MCF 10A (cell line): ENCODE measurements around the gene C9orf153. TPM values are rescaled to one million over a fixed set of nuclear protein-coding genes. Genes with fewer than 3 reads are reported as not detected.
A peak's percentile ranks its signal among the peaks of the same experiment; 100 is the strongest.

ENCODE experiments used
- BruUV-seq: library from RNA; stranded (reverse); fragments of 400-500 nt; replicated peaks from 2 replicates; lab custom pipeline; 2021; lab: Mats Ljungman, UMichigan
- CTCF ChIA-PET: fragments of 300-600 bp; sonication (Branson Sonifier 250); formaldehyde crosslinking; extraction: SDS; loops from one replicate; lab custom pipeline; 2021; ENCODE audit warnings: antibody characterized with exemption, inconsistent platforms; lab: Yijun Ruan, JAX
- POLR2A ChIA-PET: fragments of 300-600, 350-650 bp; sonication (Branson Sonifier 250); formaldehyde crosslinking; extraction: SDS; loops from one replicate; lab custom pipeline; 2020; ENCODE audit warnings: antibody characterized with exemption, inconsistent platforms; lab: Yijun Ruan, JAX
- DNase-seq: peaks from one replicate; pipeline ENCODE4 v3.0.0-alpha.2; 2018; ENCODE audit not compliant: unreplicated experiment
- H3K27ac Mint-ChIP-seq: one replicate; pipeline ENCODE4 v1.8.0; 2022; ENCODE audit warnings: mild to moderate bottlenecking, low read depth, mixed read lengths; ENCODE audit not compliant: unreplicated experiment
- H3K27me3 Mint-ChIP-seq: one replicate; pipeline ENCODE4 v1.8.0; 2022; ENCODE audit warnings: mixed read lengths; ENCODE audit not compliant: insufficient read depth, unreplicated experiment
- H3K36me3 Mint-ChIP-seq: one replicate; pipeline ENCODE4 v1.8.0; 2022; ENCODE audit warnings: mild to moderate bottlenecking, moderate library complexity, mixed read lengths; ENCODE audit not compliant: insufficient read depth, unreplicated experiment
- H3K4me1 Mint-ChIP-seq: one replicate; pipeline ENCODE4 v1.8.0; 2022; ENCODE audit warnings: mixed read lengths; ENCODE audit not compliant: insufficient read depth, unreplicated experiment
- H3K4me3 Mint-ChIP-seq: one replicate; pipeline ENCODE4 v1.8.0; 2022; ENCODE audit warnings: mild to moderate bottlenecking, moderate library complexity, mixed read lengths; ENCODE audit not compliant: unreplicated experiment
- H3K9me3 Mint-ChIP-seq: one replicate; pipeline ENCODE4 v1.8.0; 2022; ENCODE audit warnings: mixed read lengths; ENCODE audit not compliant: unreplicated experiment
- CTCF ChIP-seq: fragments of 200-600 bp; IDR thresholded peaks from one replicate; pipeline ENCODE4 v1.8.0; 2022; ENCODE audit warnings: antibody characterized with exemption, mild to moderate bottlenecking; ENCODE audit not compliant: unreplicated experiment
- intact Hi-C: fragments of 100-400 bp; cut with micrococcal nuclease; formaldehyde crosslinking; loops from 2 replicates; pipeline ENCODE4 v1.14.1; 2022
- total RNA-seq: library from RNA; stranded (reverse); gene quantifications from 2 replicates; pipeline ENCODE4 v1.2.3, GENCODE V29; 2022

The C9orf153 gene
- total RNA-seq, 1 experiment from 2014 or later, result 0.19 TPM

- ChIA-PET POLR2A (interaction anchor here (0.8 kb wide), 1 partner anchor 9 kb away, joined by 3 read pairs; no protein-coding TSS in a partner anchor), CTCF (interaction anchor here (2.8 to 3.4 kb wide), 2 partner anchors 17 to 21 kb away, joined by 15 to 16 read pairs; no protein-coding TSS in a partner anchor)
- Mint-ChIP-seq H3K27ac (no peak overlapping the region), H3K27me3 (no peaks in the 10 kb centered on the region), H3K9me3 (no peaks in the 10 kb centered on the region), H3K4me1 (no peaks in the 10 kb centered on the region), H3K4me3 (no peak overlapping the region), H3K36me3 (no peaks in the 10 kb centered on the region)
- no peak for DNase-seq
- BruUV-seq, result no TSS peak
- TF ChIP-seq CTCF, result no peak
- intact Hi-C loops, result no loop called here
These were observed 36.8 kb downstream of the C9orf153 start for GRCh38 chr9:86222667-86223066.

- no peaks in the 10 kb centered on the region for H3K27me3 Mint-ChIP-seq
- H3K4me1 Mint-ChIP-seq, result no peaks in the 10 kb centered on the region
These were observed 39.9 kb downstream of the C9orf153 start for GRCh38 chr9:86219606-86220005.

GRCh38 chr9:86217076-86217755, 42.2 kb downstream of the C9orf153 start:
- Mint-ChIP-seq H3K27ac (peak overlapping the region; percentile 73), H3K36me3 (no peaks in the 10 kb centered on the region), H3K27me3 (no peaks in the 10 kb centered on the region), H3K4me3 (no peak overlapping the region), H3K4me1 (no peaks in the 10 kb centered on the region), H3K9me3 (no peaks in the 10 kb centered on the region)
- intact Hi-C loops, result no loop called here
- ChIA-PET CTCF (interaction anchor here (0.5 to 2.2 kb wide), 4 partner anchors 15 to 554 kb away, joined by 3 to 17 read pairs (median 3); no protein-coding TSS in a partner anchor), POLR2A (interaction anchor here (0.6 kb wide), 1 partner anchor 122 kb away, joined by 3 read pairs; no protein-coding TSS in a partner anchor)
- no peak for TF ChIP-seq CTCF
- DNase-seq, result peak; percentile 61
- BruUV-seq, result no TSS peak

More at GRCh38 chr9:86219606-86220005, 39.9 kb downstream of the C9orf153 start:
- Mint-ChIP-seq H3K36me3 (no peaks in the 10 kb centered on the region), H3K9me3 (no peaks in the 10 kb centered on the region), H3K27ac (no peak overlapping the region), H3K4me3 (no peak overlapping the region)
- BruUV-seq, result no TSS peak
- POLR2A ChIA-PET, result no interaction called here
- TF ChIP-seq CTCF, result no peak
- CTCF ChIA-PET, result interaction anchor here (0.5 to 1.1 kb wide), 3 partner anchors 17 to 617 kb away, joined by 3 to 6 read pairs (median 3); no protein-coding TSS in a partner anchor
- intact Hi-C loops, result no loop called here
- DNase-seq, result no peak

GRCh38 chr9:86207193-86207592, 52.3 kb downstream of the C9orf153 start:
- POLR2A ChIA-PET, result no interaction called here
- no TSS peak for BruUV-seq

More at GRCh38 chr9:86207193-86207592, 52.3 kb downstream of the C9orf153 start:
- intact Hi-C loops, result no loop called here
- CTCF ChIA-PET, result no interaction called here
- DNase-seq, result no peak
- no peak overlapping the region for H3K4me3 Mint-ChIP-seq
- TF ChIP-seq CTCF, result no peak
- H3K27ac Mint-ChIP-seq, result no peak overlapping the region
- H3K36me3 Mint-ChIP-seq, result no peaks in the 10 kb centered on the region
- peaks cover 2% of the 10 kb centered on the region for H3K4me1 Mint-ChIP-seq
- no peaks in the 10 kb centered on the region for H3K9me3 Mint-ChIP-seq
- no peaks in the 10 kb centered on the region for H3K27me3 Mint-ChIP-seq
